A673 (cell line): ENCODE results near the gene CNDP1.

Experiments used
- EZH2 ChIP-seq: fragments of 200-600 bp; sonication (generic); IDR thresholded peaks from 2 replicates; pipeline ENCODE4 v1.6.1; 2017; ENCODE audit warnings: borderline replicate concordance, low read depth, mild to moderate bottlenecking, mixed read lengths, antibody characterized with exemption, low read length; ENCODE audit not compliant: poor library complexity, severe bottlenecking
- TF ChIP-seq, protein P1 (sequence below): fragments of 300-800, 200-600 bp; sonication (generic); conservative IDR thresholded peaks from 2 replicates; pipeline ENCODE4 v1.5.1; 2017; ENCODE audit warnings: low read depth, mild to moderate bottlenecking, antibody characterized with exemption, low read length, moderate library complexity, mixed read lengths

DNA sequence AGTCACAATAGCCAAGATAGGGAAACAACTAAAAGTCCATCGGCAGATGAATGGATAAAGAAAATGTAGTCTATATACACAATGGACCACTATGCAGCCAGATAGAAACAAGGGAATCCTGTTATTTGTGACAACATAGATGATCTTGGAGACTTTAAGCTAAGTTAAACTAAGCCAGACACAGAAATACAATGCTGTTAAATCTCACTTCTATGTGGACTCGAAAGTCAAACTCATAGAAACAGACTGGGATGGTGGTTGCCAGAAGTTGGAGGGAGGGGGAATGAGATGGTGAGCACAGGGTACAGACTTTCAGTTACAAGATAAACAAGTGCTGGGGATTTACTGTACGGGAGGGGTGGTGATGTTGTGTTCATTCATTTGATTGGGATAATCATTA, 5.4 kb upstream of the CNDP1 start:
- TF ChIP-seq, protein P1, sequence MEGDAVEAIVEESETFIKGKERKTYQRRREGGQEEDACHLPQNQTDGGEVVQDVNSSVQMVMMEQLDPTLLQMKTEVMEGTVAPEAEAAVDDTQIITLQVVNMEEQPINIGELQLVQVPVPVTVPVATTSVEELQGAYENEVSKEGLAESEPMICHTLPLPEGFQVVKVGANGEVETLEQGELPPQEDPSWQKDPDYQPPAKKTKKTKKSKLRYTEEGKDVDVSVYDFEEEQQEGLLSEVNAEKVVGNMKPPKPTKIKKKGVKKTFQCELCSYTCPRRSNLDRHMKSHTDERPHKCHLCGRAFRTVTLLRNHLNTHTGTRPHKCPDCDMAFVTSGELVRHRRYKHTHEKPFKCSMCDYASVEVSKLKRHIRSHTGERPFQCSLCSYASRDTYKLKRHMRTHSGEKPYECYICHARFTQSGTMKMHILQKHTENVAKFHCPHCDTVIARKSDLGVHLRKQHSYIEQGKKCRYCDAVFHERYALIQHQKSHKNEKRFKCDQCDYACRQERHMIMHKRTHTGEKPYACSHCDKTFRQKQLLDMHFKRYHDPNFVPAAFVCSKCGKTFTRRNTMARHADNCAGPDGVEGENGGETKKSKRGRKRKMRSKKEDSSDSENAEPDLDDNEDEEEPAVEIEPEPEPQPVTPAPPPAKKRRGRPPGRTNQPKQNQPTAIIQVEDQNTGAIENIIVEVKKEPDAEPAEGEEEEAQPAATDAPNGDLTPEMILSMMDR, result no peak
- TF ChIP-seq EZH2, result no peak
